WTC11 (cell line): Measurements from ENCODE around the gene MTMR2. TPM values are rescaled to one million over a fixed set of nuclear protein-coding genes. Genes with fewer than 3 reads are reported as not detected.

Experiments
- ATAC-seq: fragments of 200-7000 bp; cut with Tn5 transposase; 2 replicates; pipeline ENCODE4 v1.10.0; 2021; ENCODE audit warnings: mild to moderate bottlenecking, moderate library complexity
- CTCF ChIA-PET: fragments of 300-600 bp; sonication (Branson Sonifier 250); formaldehyde crosslinking; loops from one replicate; lab custom pipeline; 2021; ENCODE audit warnings: antibody characterized with exemption; lab: Charles Lee
- POLR2A ChIA-PET: fragments of 350-600 bp; sonication (Branson Sonifier 250); formaldehyde crosslinking; loops from one replicate; lab custom pipeline; 2021; ENCODE audit warnings: antibody characterized with exemption; lab: Charles Lee
- DNase-seq: peaks from one replicate; pipeline ENCODE4 v3.0.0; 2021; ENCODE audit warnings: low spot score
- H3K27ac Mint-ChIP-seq: 2 replicates; pipeline ENCODE4 v1.8.0; 2021; ENCODE audit warnings: mixed read lengths
- H3K27me3 Mint-ChIP-seq: 2 replicates; pipeline ENCODE4 v1.8.0; 2021; ENCODE audit warnings: low read depth, mild to moderate bottlenecking, moderate library complexity, mixed read lengths
- H3K36me3 Mint-ChIP-seq: 2 replicates; pipeline ENCODE4 v1.8.0; 2021; ENCODE audit warnings: mixed read lengths
- H3K4me1 Mint-ChIP-seq: 2 replicates; pipeline ENCODE4 v1.8.0; 2022; ENCODE audit warnings: mixed read lengths
- H3K4me3 Mint-ChIP-seq: 2 replicates; pipeline ENCODE4 v1.8.0; 2021; ENCODE audit warnings: mild to moderate bottlenecking, moderate library complexity, mixed read lengths
- H3K9me3 Mint-ChIP-seq: 2 replicates; pipeline ENCODE4 v1.8.0; 2021; ENCODE audit warnings: mixed read lengths
- ATF2 ChIP-seq: sonication (generic); formaldehyde crosslinking; IDR thresholded peaks from 2 replicates; pipeline ENCODE4 v1.8.1; 2022; ENCODE audit warnings: low read depth, missing genetic modification reagents, borderline replicate concordance
- ATF3 ChIP-seq: sonication (generic); formaldehyde crosslinking; conservative IDR thresholded peaks from 2 replicates; pipeline ENCODE4 v1.8.1; 2022; ENCODE audit warnings: mild to moderate bottlenecking, missing genetic modification reagents
- CREM ChIP-seq: sonication (generic); formaldehyde crosslinking; IDR thresholded peaks from 2 replicates; pipeline ENCODE4 v1.8.1; 2022; ENCODE audit warnings: mild to moderate bottlenecking, missing genetic modification reagents, moderate library complexity
- ELF4 ChIP-seq: sonication (generic); formaldehyde crosslinking; IDR thresholded peaks from 2 replicates; pipeline ENCODE4 v1.8.1; 2022; ENCODE audit warnings: low read depth, mild to moderate bottlenecking, moderate library complexity, missing genetic modification reagents
- FOXP1 ChIP-seq: sonication (generic); formaldehyde crosslinking; IDR thresholded peaks from 2 replicates; pipeline ENCODE4 v1.8.0; 2022; ENCODE audit warnings: missing genetic modification reagents, mild to moderate bottlenecking, moderate library complexity, borderline replicate concordance
- NR1H2 ChIP-seq: sonication (generic); formaldehyde crosslinking; IDR thresholded peaks from 2 replicates; pipeline ENCODE4 v1.9.0; 2021; ENCODE audit warnings: mild to moderate bottlenecking, moderate library complexity, missing genetic modification reagents
- NR3C1 ChIP-seq: sonication (generic); formaldehyde crosslinking; conservative IDR thresholded peaks from 2 replicates; pipeline ENCODE4 v1.8.1; 2023; ENCODE audit warnings: low read depth, mild to moderate bottlenecking, missing genetic modification reagents
- OVOL2 ChIP-seq: fragments of 250-450 bp; sonication (Bioruptor Pico); IDR thresholded peaks from 2 replicates; pipeline ENCODE4 v1.9.0; 2021; ENCODE audit warnings: mild to moderate bottlenecking, borderline replicate concordance
- PRRX2 ChIP-seq: fragments of 250-450 bp; sonication (Bioruptor Pico); IDR thresholded peaks from 2 replicates; pipeline ENCODE4 v1.8.0; 2021; ENCODE audit warnings: mild to moderate bottlenecking
- SMAD3 ChIP-seq: sonication (generic); formaldehyde crosslinking; IDR thresholded peaks from 2 replicates; pipeline ENCODE4 v1.8.0; 2022; ENCODE audit warnings: missing genetic modification reagents, mild to moderate bottlenecking, borderline replicate concordance
- SOX15 ChIP-seq: fragments of 250-450 bp; sonication (Bioruptor Pico); IDR thresholded peaks from 2 replicates; pipeline ENCODE4 v1.9.0; 2021; ENCODE audit warnings: mild to moderate bottlenecking
- TCF7 ChIP-seq: sonication (generic); formaldehyde crosslinking; IDR thresholded peaks from 2 replicates; pipeline ENCODE4 v1.8.0; 2022; ENCODE audit warnings: mild to moderate bottlenecking, low read depth, missing genetic modification reagents, moderate library complexity
- ZNF138 ChIP-seq: sonication (generic); formaldehyde crosslinking; conservative IDR thresholded peaks from 2 replicates; pipeline ENCODE4 v1.8.1; 2022; ENCODE audit warnings: mild to moderate bottlenecking, moderate library complexity, missing genetic modification reagents
- ZNF232 ChIP-seq: sonication (generic); formaldehyde crosslinking; IDR thresholded peaks from 2 replicates; pipeline ENCODE4 v1.8.0; 2022; ENCODE audit warnings: mild to moderate bottlenecking, missing genetic modification reagents
- ZNF317 ChIP-seq: sonication (generic); formaldehyde crosslinking; IDR thresholded peaks from 2 replicates; pipeline ENCODE4 v1.8.1; 2023; ENCODE audit warnings: low read depth, mild to moderate bottlenecking, moderate library complexity, missing genetic modification reagents, borderline replicate concordance
- ZNF423 ChIP-seq: fragments of 250-450 bp; sonication (Bioruptor Pico); IDR thresholded peaks from 2 replicates; pipeline ENCODE4 v2.1.2; 2022; ENCODE audit warnings: mild to moderate bottlenecking, moderate library complexity
- ZNF532 ChIP-seq: fragments of 250-450 bp; sonication (Bioruptor Pico); IDR thresholded peaks from 2 replicates; pipeline ENCODE4 v1.9.0; 2021; ENCODE audit warnings: mild to moderate bottlenecking, borderline replicate concordance
- total RNA-seq: library from RNA; stranded (reverse); gene quantifications from 3 replicates; pipeline ENCODE4 v1.2.3, GENCODE V29; 2021
- TF ChIP-seq, protein P1 (sequence below): sonication (generic); formaldehyde crosslinking; IDR thresholded peaks from 2 replicates; pipeline ENCODE4 v1.8.1; 2022; ENCODE audit warnings: low read depth, mild to moderate bottlenecking, moderate library complexity, missing genetic modification reagents, borderline replicate concordance
- TF ChIP-seq, protein P2 (sequence below): sonication (generic); formaldehyde crosslinking; IDR thresholded peaks from 2 replicates; pipeline ENCODE4 v1.8.1; 2023; ENCODE audit warnings: mild to moderate bottlenecking, moderate library complexity, missing genetic modification reagents
- TF ChIP-seq, protein P3 (sequence below): fragments of 250-450 bp; sonication (Bioruptor Pico); IDR thresholded peaks from 2 replicates; pipeline ENCODE4 v1.9.0; 2021; ENCODE audit warnings: mild to moderate bottlenecking

Gene MTMR2
- total RNA-seq, 1 experiment from 2014 or later = 45.6 TPM

- TF ChIP-seq ATF2 (CRISPR knock-in tag) = no peak
- no peak for TF ChIP-seq ATF3 (CRISPR knock-in tag)
- TF ChIP-seq ELF4 (CRISPR knock-in tag) = no peak
- TF ChIP-seq OVOL2 (CRISPR knock-in tag) = no peak
These were observed 96.2 kb downstream of the MTMR2 start (continued) for GRCh38 chr11:95827696-95828095.

DNA sequence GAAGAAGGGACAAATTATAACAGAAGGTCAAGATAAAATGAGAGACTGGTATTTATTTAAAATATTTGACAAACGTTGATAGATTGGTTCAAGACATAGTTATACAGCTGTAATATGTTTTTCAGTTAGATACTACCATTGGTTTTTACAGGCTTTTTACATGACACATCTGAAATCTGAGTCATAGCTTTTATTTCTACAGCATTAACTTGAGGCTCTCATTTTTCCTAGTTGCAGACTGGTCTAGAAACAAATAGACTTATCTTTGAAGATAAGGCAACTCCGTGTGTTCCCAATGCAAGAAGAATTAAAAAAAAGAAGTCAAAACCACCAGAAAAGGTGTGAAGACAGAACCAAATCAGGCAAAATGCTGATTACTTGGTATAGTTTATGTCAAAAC, 102.3 kb downstream of the MTMR2 start:
- CTCF ChIA-PET = no interaction called here

More for the DNA sequence above, 102.3 kb downstream of the MTMR2 start:
- Mint-ChIP-seq H3K27me3 (no peaks in the 10 kb centered on the region), H3K36me3 (peaks cover 46% of the 10 kb centered on the region), H3K4me1 (no peaks in the 10 kb centered on the region), H3K9me3 (no peaks in the 10 kb centered on the region), H3K27ac (no peak overlapping the region), H3K4me3 (no peak overlapping the region)
- DNase-seq (no peak), ATAC-seq (no peak)
- POLR2A ChIA-PET = no interaction called here
- TF ChIP-seq, protein P1, sequence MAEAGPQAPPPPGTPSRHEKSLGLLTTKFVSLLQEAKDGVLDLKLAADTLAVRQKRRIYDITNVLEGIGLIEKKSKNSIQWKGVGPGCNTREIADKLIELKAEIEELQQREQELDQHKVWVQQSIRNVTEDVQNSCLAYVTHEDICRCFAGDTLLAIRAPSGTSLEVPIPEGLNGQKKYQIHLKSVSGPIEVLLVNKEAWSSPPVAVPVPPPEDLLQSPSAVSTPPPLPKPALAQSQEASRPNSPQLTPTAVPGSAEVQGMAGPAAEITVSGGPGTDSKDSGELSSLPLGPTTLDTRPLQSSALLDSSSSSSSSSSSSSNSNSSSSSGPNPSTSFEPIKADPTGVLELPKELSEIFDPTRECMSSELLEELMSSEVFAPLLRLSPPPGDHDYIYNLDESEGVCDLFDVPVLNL = no peak
- no peak for TF ChIP-seq ZNF532
- TF ChIP-seq ZNF423 (CRISPR knock-in tag) = no peak
- no peak for TF ChIP-seq ZNF232 (CRISPR knock-in tag)
- TF ChIP-seq SOX15 (CRISPR knock-in tag) = no peak
- TF ChIP-seq TCF7 (CRISPR knock-in tag) = no peak
- TF ChIP-seq NR3C1 (CRISPR knock-in tag) = no peak
- TF ChIP-seq SMAD3 (CRISPR knock-in tag) = no peak
- TF ChIP-seq CREM (CRISPR knock-in tag) = no peak
- no peak for TF ChIP-seq NR1H2 (CRISPR knock-in tag)
- TF ChIP-seq, protein P2, sequence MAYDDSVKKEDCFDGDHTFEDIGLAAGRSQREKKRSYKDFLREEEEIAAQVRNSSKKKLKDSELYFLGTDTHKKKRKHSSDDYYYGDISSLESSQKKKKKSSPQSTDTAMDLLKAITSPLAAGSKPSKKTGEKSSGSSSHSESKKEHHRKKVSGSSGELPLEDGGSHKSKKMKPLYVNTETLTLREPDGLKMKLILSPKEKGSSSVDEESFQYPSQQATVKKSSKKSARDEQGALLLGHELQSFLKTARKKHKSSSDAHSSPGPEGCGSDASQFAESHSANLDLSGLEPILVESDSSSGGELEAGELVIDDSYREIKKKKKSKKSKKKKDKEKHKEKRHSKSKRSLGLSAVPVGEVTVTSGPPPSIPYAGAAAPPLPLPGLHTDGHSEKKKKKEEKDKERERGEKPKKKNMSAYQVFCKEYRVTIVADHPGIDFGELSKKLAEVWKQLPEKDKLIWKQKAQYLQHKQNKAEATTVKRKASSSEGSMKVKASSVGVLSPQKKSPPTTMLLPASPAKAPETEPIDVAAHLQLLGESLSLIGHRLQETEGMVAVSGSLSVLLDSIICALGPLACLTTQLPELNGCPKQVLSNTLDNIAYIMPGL (CRISPR knock-in tag) = no peak
- no peak for TF ChIP-seq ZNF138 (CRISPR knock-in tag)
- TF ChIP-seq PRRX2 (CRISPR knock-in tag) = no peak
- no peak for TF ChIP-seq ZNF317 (CRISPR knock-in tag)
- no peak for TF ChIP-seq FOXP1 (CRISPR knock-in tag)
- TF ChIP-seq, protein P3, sequence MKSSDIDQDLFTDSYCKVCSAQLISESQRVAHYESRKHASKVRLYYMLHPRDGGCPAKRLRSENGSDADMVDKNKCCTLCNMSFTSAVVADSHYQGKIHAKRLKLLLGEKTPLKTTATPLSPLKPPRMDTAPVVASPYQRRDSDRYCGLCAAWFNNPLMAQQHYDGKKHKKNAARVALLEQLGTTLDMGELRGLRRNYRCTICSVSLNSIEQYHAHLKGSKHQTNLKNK (CRISPR knock-in tag) = no peak
